Muscle of leg (tissue), 11 donors: Measurements from ENCODE around the gene DENND6B. TPM values are rescaled to one million over a fixed set of nuclear protein-coding genes. Genes with fewer than 3 reads are reported as not detected.

Experiments
- DNase-seq: peaks from one replicate; pipeline ENCODE4 v3.0.0; 2013
- H3K27ac ChIP-seq: one replicate; pipeline ENCODE4 v1.5.1; 2013; ENCODE audit warnings: mild to moderate bottlenecking, low read length, control low read depth
- H3K27me3 ChIP-seq: one replicate; pipeline ENCODE4 v1.6.1; 2013; ENCODE audit warnings: low read length; ENCODE audit not compliant: control insufficient read depth, insufficient read depth
- H3K36me3 ChIP-seq: one replicate; pipeline ENCODE4 v1.6.1; 2013; ENCODE audit warnings: low read length; ENCODE audit not compliant: control insufficient read depth, insufficient read depth
- H3K4me1 ChIP-seq: one replicate; pipeline ENCODE4 v1.6.1; 2013; ENCODE audit warnings: low read length; ENCODE audit not compliant: control insufficient read depth, insufficient read depth
- H3K4me3 ChIP-seq: one replicate; pipeline ENCODE4 v1.5.1; 2013; ENCODE audit warnings: low read length, control low read depth
- H3K9me3 ChIP-seq: replicated peaks from 2 replicates; pipeline ENCODE4 v1.6.1; 2013; ENCODE audit warnings: low read depth, low read length; ENCODE audit not compliant: control insufficient read depth
- WGBS: methylation state at CpG from one replicate; pipeline ENCODE4 v1.1.5; 2013; ENCODE audit warnings: missing lambda C conversion rate; ENCODE audit not compliant: insufficient coverage; 5-methylcytosine and 5-hydroxymethylcytosine counted together
- polyA plus RNA-seq, 8 donors: library from polyadenylated mRNA; unstranded; fragments of 120-200 nt; gene quantifications; one replicate each; pipeline versions ENCODE4 v1.2.1 to v1.2.3, GENCODE V29; 2013; ENCODE audit warnings: inconsistent platforms in 1 of 8, low replicate concordance in 1 of 8; ENCODE audit not compliant: insufficient read length in 8 of 8, insufficient read depth in 1 of 8
- total RNA-seq: library from RNA; stranded (reverse); fragments of 120-200 nt; gene quantifications from one replicate; pipeline ENCODE4 v1.2.4, GENCODE V29; 2013

Gene DENND6B
- total and polyA plus RNA-seq, 9 donors = 2.0 to 7.1 (median 4.7) TPM

- WGBS = 93% methylated on average over 3 of the region's 4 CpGs
- no peaks in the 10 kb centered on the region for H3K9me3 ChIP-seq
- no peak for DNase-seq
- H3K27me3 ChIP-seq = no peaks in the 10 kb centered on the region
- peaks cover 9% of the 10 kb centered on the region for H3K36me3 ChIP-seq
- H3K27ac ChIP-seq = no peak overlapping the region
- H3K4me1 ChIP-seq = peaks cover 62% of the 10 kb centered on the region
- no peak overlapping the region for H3K4me3 ChIP-seq
Measured at GRCh38 chr22:50298266-50298637, 28.6 kb downstream of the DENND6B start.

GRCh38 chr22:50297510-50298265 is 29.1 kb downstream of the DENND6B start:
- Histone ChIP-seq H3K4me1 (peaks cover 62% of the 10 kb centered on the region), H3K27me3 (no peaks in the 10 kb centered on the region), H3K36me3 (peaks cover 6% of the 10 kb centered on the region), H3K27ac (no peak overlapping the region), H3K4me3 (no peak overlapping the region), H3K9me3 (no peaks in the 10 kb centered on the region)
- DNase-seq = no peak
- 82% methylated on average over 18 of the region's 20 CpGs for WGBS

GRCh38 chr22:50296658-50297490 is 29.9 kb downstream of the DENND6B start:
- Histone ChIP-seq H3K9me3 (no peaks in the 10 kb centered on the region), H3K27me3 (no peaks in the 10 kb centered on the region), H3K4me3 (no peak overlapping the region), H3K36me3 (peaks cover 9% of the 10 kb centered on the region), H3K27ac (no peak overlapping the region), H3K4me1 (peaks cover 60% of the 10 kb centered on the region)
- WGBS = 65% methylated on average over 23 of the region's 29 CpGs
- DNase-seq = no peak

GRCh38 chr22:50294319-50294656 is 32.5 kb downstream of the DENND6B start:
- Histone ChIP-seq H3K27me3 (no peaks in the 10 kb centered on the region), H3K9me3 (no peaks in the 10 kb centered on the region), H3K36me3 (peaks cover 32% of the 10 kb centered on the region), H3K4me1 (peaks cover 39% of the 10 kb centered on the region), H3K27ac (peak overlapping the region; percentile 85), H3K4me3 (no peak overlapping the region)
- 25% methylated on average over 5 of the region's 5 CpGs for WGBS
- no peak for DNase-seq

- Histone ChIP-seq H3K4me1 (peaks cover 33% of the 10 kb centered on the region), H3K36me3 (peaks cover 38% of the 10 kb centered on the region), H3K27ac (peak overlapping the region; percentile 85), H3K27me3 (no peaks in the 10 kb centered on the region), H3K4me3 (no peak overlapping the region), H3K9me3 (no peaks in the 10 kb centered on the region)
- WGBS = 12% methylated on average over 41 of the region's 42 CpGs
- DNase-seq = peak; percentile 67
Measured at GRCh38 chr22:50293441-50294318, 33.1 kb downstream of the DENND6B start.

- no peak for DNase-seq
- no peak overlapping the region for H3K4me3 ChIP-seq
- H3K27ac ChIP-seq = peak overlapping the region; percentile 81
- H3K9me3 ChIP-seq = no peaks in the 10 kb centered on the region
- H3K4me1 ChIP-seq = peaks cover 32% of the 10 kb centered on the region
- peaks cover 46% of the 10 kb centered on the region for H3K36me3 ChIP-seq
- WGBS = 55% methylated on average over 24 of the region's 29 CpGs
- H3K27me3 ChIP-seq = no peaks in the 10 kb centered on the region
Measured at GRCh38 chr22:50292643-50293440, 34.0 kb downstream of the DENND6B start.

- no peak for DNase-seq
- Histone ChIP-seq H3K4me1 (peaks cover 29% of the 10 kb centered on the region), H3K36me3 (peaks cover 69% of the 10 kb centered on the region), H3K27me3 (no peaks in the 10 kb centered on the region), H3K4me3 (no peak overlapping the region), H3K9me3 (no peaks in the 10 kb centered on the region), H3K27ac (no peak overlapping the region)
- WGBS = 88% methylated on average over 36 of the region's 37 CpGs
Measured at GRCh38 chr22:50289942-50290630, 36.7 kb downstream of the DENND6B start.

GRCh38 chr22:50289151-50289941 is 37.5 kb downstream of the DENND6B start:
- Histone ChIP-seq H3K9me3 (no peaks in the 10 kb centered on the region), H3K4me3 (no peak overlapping the region), H3K4me1 (peaks cover 24% of the 10 kb centered on the region), H3K36me3 (peaks cover 71% of the 10 kb centered on the region), H3K27me3 (no peaks in the 10 kb centered on the region), H3K27ac (no peak overlapping the region)
- 93% methylated on average over 57 of the region's 57 CpGs for WGBS
- DNase-seq = no peak
